GM18526 (cell line): Measurements from ENCODE around the gene NAA10.

Experiments used
- POLR2A ChIP-seq: IDR thresholded peaks from 3 replicates; pipeline ENCODE4 v1.6.1; 2011; ENCODE audit not compliant: insufficient read length; ENCODE audit errors: extremely low read depth

NAA10 gene

GRCh38 chrX:153941336-153942252, 6.8 kb upstream of the NAA10 start:
- TF ChIP-seq POLR2A: no peak

GRCh38 chrX:153939573-153939972, 4.7 kb upstream of the NAA10 start:
- TF ChIP-seq POLR2A: no peak

- no peak for TF ChIP-seq POLR2A
Observed at GRCh38 chrX:153938226-153938786, 3.5 kb upstream of the NAA10 start.

- no peak for TF ChIP-seq POLR2A
Observed at GRCh38 chrX:153937056-153937455, 2.2 kb upstream of the NAA10 start.

- TF ChIP-seq POLR2A: no peak
Observed at GRCh38 chrX:153935326-153935851, 552 bp upstream of the NAA10 start.

- TF ChIP-seq POLR2A: no peak
Observed at GRCh38 chrX:153934148-153934761, 582 bp downstream of the NAA10 start.

- no peak for TF ChIP-seq POLR2A
Observed at GRCh38 chrX:153933748-153934147, 1.1 kb downstream of the NAA10 start.

GRCh38 chrX:153932220-153932915, 2.5 kb downstream of the NAA10 start:
- no peak for TF ChIP-seq POLR2A

GRCh38 chrX:153931748-153932147, 3.1 kb downstream of the NAA10 start:
- TF ChIP-seq POLR2A: no peak

- no peak for TF ChIP-seq POLR2A
Observed at GRCh38 chrX:153931151-153931550, 3.7 kb downstream of the NAA10 start.

- TF ChIP-seq POLR2A: no peak
Observed at GRCh38 chrX:153930011-153930910, 4.6 kb downstream of the NAA10 start.

GRCh38 chrX:153929576-153929975, 5.3 kb downstream of the NAA10 start:
- no peak for TF ChIP-seq POLR2A

GRCh38 chrX:153928846-153929245, 6.0 kb downstream of the NAA10 start:
- no peak for TF ChIP-seq POLR2A
